OCI-M2 (cell line): Measurements from ENCODE around the gene RNF148.
"Not testable (repeated sequence)": the region's sequence is repeated elsewhere in the genome, so short reads cannot be mapped to it uniquely, and the experiment has no call there.

Experiments used
- DNase-seq: peaks from one replicate; lab custom pipeline; 2025; ENCODE audit not compliant: unreplicated experiment; lab: John Stamatoyannopoulos, UW

RNF148 gene

DNA sequence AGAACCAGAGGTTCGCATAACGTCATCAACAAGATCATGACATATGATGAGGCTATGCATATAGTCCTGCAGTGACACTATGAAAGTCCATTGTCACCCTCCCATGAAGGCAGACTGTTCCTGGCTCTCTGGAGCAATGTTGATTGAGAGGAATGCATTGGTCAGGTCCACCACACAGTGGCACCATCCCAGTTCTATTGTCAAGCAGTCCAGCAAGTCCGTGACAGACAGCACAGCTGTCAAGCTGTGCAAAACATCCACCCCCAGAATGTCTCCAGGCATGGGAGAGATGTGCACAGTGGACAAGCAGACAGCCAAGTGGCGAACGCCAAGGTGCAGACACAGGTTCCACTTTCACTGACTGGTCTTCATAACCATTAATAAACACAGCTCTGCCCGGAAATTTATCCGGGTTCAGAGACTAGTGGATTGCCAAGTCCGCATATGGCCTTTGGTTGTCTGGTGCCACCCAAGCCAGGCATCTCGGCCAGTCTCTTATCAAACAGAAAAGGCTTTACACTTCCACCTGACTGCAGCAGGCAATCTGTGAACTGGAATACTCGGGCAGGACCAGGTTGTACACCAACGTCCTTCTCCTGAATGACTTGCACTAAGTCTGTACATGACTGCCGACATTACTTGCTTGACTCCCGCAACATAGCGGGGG lies 11.0 kb downstream of the RNF148 start:
- DNase-seq: no peak

DNA sequence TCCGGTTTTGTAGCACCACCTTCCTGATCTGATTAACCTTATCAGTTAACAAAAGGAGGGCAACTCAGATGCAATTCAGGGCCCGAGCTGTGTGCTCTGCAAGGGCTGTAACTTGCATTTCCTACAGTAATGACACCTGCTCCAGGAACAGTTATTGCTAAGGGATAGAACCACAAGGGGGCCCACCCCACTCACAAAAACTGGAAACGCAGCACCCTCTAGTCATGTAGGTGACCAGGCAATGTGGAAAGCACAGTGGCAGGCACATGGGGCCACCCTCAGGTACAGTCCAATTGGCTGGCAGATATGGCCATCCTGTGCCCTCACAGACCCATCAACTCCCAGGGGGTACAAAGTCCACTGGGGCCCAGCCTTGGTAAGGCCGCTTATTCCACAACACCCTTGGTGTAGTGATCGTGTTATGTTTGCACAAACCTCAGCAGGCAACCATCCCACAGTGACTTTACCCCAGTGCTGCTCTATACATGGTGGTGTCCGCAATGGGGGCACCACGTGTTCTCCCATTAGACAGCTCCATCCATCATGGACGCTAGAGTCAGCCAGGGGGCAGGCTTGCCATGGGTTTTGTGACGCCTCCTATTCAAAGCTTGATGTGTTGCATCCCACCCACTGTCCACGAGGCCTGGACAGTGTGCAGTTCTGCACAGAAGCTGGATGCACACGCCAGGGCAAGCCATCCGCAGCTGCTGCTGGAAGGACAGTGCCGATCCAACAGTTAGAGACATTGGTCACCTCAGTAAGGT lies 13.2 kb downstream of the RNF148 start:
- DNase-seq: no peak

DNA sequence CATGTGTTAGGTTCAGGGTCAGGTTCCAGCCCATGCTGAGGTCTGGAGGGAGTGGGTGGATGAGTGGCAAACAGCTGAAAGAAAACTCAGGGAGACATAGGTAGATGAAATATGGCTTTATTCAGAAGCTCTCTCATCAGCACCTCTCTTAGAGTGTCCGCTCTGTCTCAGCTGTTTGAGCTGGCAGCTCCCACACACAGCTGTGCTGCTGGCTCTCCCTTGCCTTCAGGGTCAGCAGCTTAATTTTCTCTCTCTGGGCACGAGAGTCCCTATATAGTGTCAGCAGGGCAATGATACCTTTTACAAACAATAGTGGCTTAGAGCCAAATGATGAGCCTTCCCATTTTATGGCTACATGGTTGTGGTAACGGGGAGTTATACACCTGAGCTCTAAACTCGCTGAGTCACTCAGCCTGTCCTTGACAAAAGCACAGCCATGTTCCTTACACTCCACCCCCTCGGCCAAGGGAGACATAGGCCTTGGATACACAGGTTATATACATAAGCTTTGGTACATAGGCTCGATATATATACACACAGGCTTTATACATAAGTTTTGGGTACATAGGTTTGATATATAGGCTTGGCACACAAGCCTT lies 14.2 kb downstream of the RNF148 start:
- no peak for DNase-seq

DNA sequence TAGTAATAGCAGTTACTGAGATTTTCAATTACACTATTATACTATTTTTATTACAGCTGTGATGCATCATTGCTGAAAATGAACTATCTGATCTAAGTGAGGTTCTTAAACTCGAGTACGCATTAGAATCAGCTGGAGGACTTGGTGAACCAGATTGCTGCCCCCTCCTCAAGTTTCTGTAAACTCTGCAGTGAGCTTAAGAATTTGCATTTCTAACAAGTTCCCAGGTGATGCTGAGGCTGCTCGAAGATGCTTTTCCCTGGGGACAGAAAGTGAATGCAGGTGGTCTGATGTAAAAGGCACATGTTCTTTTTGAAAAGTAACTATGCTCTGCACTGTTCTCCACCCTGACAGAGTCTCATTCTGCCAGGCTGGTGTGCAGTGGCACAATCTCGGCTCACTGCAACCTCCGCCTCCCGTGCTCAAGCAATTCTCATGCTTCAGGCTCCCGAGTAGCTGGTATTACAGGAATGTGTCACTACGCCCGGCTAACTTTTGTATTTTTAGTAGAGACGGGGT lies 16.3 kb downstream of the RNF148 start:
- DNase-seq: no peak

DNA sequence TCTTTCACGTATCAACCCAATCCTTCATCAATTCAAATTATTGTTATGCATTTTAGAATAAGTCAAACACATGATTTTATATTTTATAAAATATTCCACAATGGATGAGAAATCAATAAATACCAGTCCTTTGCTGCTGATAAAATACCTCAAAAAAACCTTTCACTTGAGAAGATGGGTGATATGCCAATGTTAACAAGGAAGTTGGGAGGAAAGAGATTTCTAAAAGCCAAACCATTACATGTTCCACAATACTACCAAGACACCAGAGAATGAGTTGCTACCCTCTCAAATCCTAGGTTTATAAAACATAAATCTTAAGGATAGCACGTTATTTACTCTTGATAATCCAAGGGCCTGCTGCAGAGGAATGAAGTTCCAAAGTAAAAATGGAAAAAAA lies 18.2 kb downstream of the RNF148 start:
- no peak for DNase-seq

DNA sequence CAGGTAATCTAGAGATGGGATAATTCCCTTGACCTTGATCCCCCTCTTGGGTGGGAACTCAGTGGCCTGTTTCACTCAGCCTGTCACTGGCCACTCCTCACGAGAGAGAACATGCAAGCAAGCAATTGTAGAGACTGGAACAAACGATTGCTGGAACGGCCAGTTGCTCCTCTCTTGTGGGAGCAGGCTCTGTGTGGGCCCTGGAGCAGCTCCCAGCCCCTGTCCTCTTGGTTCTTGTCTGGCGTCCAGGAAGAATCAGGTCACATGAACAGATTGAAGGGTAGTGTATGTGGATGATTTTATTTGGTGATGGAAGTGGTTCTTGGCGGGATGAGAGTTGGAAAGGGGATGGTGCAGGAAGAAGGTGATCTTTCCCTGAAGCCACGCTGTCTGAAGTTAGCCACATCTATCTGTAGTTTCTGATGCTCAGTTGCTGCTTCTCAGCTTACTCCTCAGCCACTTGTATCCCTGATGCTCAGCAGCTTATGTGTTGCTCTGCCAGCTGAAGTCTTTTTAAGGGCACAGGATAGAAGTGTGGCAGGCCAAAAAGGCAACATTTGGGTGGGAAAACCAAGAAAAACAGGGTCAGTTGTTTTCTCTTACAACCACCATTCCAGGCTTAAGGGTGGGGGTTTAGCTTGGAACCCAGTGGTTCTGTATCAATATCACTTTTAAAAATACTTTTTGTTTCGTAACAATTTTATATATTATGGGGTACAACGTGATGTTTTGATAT lies 19.7 kb downstream of the RNF148 start:
- DNase-seq: no peak

DNA sequence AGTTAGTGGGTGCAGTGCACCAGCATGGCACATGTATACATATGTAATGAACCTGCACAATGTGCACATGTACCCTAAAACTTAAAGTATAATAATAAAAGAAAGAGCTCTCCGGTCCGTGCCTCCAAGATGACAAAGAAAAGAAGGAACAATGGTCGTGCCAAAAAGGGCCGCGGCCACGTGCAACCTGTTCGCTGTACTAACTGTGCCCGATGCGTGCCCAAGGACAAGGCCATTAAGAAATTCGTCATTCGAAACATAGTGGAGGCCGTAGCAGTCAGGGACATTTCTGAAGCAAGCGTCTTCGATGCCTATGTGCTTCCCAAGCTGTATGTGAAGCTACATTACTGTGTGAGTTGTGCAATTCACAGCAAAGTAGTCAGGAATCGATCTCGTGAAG lies 21.5 kb downstream of the RNF148 start:
- not testable (repeated sequence) for DNase-seq

DNA sequence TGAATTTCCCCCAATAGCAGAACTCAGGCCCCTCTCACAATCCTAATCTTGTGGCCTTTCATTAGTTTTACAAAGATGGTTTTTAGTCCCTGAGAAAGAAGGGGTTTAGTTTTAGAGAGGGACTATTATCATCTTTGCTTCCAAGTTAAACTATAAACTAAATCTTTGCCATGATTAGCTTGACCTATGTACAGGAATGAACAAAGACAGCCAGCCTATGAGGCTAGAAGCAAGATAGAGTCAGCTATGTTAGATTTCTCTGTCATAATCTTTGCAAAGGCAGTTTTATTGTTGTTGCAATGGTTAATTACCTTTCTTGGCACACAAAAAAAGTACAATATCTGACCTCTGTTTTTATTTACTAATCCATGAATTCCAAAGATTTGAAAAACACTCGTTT lies 22.9 kb downstream of the RNF148 start:
- no peak for DNase-seq

DNA sequence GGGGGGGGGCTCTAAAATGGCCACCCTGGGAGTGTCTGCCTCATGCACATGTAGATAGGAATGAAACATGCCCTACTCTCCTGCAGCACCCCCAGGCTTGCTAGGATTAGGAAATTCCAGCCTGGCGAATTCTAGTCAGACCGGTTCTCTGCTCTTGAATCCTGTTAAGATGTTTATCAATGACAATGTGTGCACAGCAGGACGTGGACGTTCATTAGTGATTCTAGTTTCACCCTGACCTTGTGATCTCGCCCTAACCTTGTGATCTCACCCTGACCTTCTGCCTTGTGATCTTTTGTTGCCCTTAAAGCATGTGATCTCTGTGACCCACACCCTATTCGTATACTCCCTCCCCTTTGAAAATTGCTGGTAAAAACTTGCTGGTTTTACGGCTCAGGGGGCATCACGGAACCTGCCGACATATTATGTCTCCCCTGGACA lies 23.4 kb downstream of the RNF148 start:
- DNase-seq: not testable (repeated sequence)

DNA sequence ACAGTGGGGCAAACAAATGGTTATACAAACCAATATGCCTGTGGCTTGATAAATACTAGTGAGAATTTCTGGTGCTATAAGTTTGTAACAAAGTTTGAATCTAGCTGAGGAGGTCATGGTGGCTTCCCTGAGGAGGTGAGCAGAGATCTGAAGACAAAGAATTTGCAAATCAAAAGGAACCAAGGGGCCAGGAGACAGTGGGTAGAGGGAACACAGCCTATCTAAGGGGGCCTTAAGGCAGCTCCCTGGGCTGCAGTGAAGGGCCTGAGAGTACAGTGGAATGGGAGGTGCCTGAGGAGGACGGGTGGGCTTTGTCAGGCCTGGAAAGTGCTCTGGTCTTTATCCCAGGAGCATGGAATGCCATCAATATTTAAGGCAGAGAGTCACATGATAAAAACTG lies 25.6 kb downstream of the RNF148 start:
- DNase-seq: no peak

DNA sequence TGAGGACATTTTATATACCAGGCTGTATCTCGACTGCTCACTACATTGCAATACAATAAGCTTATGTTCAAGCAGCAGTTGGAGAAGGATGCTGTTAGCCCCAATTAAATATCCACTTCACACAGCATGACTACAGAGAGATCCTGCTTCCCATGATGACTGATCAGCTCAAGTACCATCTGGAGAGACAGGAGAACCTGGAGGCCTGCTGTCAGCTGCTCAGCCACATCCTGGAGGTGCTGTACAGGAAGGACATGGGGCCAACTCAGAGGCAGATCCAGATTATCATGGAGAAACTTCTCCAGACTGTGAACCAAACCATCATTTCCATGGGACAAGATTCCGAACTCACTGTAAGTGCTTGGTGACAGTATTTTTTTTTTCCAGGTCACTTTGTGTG lies 26.3 kb downstream of the RNF148 start:
- DNase-seq: no peak

DNA sequence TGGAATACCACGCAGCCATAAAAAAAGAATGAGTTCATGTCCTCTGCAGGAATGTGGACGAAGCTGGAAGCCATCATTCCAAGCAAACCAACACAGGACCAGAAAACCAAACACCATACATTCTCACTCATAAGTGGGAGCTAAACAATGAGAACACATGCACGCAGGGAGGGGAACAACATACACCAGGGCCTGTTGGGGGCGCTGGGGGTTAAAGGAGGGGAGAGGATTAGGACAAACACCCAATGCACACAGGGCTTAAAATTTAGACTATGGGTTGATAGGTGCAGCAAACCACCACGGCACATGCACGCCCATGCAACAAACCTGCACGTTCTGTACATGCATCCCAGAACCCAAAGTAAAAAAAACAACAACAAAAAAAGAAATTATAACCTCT lies 27.1 kb downstream of the RNF148 start:
- no peak for DNase-seq

DNA sequence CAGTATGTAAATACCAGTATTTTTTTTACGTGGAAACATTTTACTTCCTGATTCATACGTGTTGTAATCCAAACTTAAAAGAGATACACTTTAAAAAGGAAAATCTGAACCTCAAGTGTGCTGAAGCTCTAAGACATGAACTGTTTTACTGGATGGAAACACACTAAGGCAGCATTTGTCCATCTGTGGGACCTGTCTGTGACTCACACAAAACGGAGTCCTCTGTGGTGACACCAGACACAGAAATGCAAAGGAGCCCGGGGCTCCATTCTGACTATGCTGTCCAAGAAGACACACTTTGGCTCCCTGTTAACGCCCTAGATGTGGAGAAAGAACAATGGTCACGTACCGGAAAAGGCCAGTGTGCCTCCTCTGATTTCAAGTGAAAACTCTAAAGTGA lies 27.7 kb downstream of the RNF148 start:
- no peak for DNase-seq

DNA sequence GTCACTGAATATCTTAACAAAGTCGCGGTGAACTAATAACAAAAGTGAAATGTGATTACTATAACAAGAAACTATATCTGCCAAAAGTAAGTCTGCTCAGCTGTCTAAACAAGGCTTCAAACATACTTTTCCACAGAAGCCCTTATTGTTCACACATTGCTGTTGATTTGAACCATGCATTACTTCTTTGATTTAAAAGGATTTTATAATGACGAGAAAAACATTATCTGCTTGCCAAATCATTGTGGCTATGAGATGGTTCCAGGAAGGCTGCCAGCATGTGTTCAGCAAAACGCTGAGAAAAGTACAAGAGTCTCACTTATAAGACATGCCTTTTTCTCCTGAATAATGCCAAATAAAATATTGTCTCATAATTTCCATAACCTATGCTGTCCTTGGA lies 28.2 kb downstream of the RNF148 start:
- DNase-seq: no peak

DNA sequence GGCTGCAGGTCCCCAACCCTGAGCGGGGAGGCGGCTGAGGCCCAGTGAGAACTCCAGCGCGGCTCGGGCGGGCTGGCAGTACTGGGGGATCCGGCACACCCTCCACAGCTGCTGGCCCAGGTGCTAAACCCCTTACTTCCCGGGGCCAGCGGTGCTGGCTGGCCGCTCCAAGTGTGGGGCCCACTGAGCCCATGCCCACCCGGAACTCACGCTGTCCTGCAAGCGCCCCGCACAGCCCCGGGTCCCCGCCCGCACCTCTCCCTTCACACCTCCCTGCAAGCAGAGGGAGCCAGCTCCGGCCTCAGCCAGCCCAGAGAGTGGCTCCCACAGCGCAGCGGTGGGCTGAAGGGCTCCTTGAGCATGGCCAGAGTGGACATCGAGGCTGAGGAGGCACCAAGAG lies 28.8 kb downstream of the RNF148 start:
- DNase-seq: no peak

DNA sequence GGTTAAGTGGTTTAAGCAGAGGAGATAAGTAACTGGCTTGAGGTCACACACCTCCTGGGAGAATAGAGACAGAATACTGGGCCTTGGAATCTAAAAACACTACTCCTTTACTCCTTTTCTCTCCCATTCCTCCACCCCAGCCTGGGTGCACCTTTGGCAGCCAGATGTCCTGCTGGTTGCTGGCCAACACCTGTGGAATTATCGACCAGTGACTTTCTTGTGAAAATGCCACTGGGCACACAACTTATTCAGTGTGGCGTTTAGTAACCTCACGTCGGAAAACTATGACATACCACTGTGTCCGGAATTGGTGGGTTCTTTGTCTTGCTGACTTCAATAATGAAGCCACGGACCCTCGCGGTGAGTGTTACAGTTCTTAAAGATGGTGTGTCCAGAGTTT lies 30.2 kb downstream of the RNF148 start:
- DNase-seq: no peak

DNA sequence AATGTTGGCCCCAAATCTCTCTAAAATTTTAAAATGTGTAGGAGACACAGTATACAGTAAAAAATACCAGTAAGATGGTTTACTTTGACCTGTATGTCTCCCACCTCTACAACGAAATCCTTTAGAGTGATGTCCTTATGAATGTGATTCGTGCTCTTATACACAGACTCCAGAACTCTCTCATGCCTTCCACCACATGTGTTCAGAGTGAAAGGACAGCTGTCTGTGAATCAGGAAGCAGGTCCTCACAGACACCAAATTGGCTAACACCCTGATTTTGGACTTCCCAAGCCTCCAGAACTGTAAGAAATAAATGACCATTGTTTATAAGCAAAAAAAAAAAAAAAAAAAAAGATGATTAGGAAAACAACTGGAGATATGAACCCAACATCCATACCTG lies 39.0 kb downstream of the RNF148 start:
- no peak for DNase-seq

DNA sequence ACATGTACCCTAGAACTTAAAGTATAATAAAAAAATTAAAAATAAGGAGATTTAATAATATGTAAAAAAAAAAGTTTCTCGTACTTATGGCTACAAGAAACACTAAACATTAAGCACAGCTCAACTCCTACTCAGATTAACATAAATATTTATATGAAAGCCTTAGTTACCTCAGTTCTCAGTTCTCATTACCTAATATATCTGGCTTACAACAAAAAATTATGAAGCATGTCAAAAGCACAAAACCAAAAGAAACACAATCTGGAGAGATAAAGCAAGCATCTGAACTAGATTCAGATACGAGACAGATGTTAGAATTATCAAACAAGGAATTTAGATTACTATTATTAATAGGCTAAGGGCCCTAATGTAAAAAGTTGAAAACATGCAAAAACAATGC lies 43.9 kb downstream of the RNF148 start:
- DNase-seq: no peak

DNA sequence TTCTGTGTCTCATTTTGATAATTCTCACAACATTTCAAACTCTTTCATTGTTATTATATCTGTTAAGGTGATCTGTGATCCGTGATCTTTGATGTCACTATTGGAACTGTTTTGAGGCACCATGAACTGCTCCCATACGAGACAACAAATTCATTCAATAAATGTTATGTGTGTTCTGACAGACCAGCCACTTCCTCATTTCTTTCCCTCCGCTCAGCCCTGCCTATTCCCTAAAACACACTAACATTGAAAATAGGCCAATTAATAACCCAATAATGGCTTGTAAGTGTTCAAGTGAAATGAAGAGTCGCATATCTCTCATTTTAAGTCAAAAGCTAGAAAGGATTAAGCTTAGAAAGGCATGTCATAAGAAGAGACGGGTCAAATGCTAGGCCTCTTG lies 49.0 kb downstream of the RNF148 start:
- no peak for DNase-seq

DNA sequence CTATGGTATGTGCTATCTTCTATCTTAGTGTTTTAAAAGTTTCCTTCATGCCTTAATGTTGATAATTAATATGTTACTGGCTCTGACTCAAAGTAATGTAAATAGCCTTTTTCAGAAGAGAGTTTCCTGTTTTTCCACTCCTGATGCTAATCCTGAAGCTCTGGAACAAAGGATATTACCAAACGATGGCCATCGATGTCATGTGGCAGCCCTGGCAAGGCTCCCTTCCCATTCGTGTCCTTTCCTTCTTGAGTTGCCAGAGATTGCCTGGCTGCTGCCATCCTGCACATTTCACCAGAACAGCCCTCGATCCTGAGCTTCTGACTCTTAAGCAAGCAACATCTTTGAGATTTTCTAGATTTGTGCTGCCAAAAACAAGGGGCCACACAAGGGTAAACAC lies 49.8 kb downstream of the RNF148 start:
- DNase-seq: no peak
